Muscle of back (tissue), 11 donors: ENCODE data around the gene PHF1. TPM values are rescaled to one million over a fixed set of nuclear protein-coding genes. Genes with fewer than 3 reads are reported as not detected.

Source experiments
- DNase-seq, 3 donors: peaks; one replicate each; pipeline versions ENCODE4 v3.0.0 to v3.0.0-alpha.2; 2013
- polyA plus RNA-seq, 10 donors: library from polyadenylated mRNA; unstranded; fragments of 120-200 nt; gene quantifications; one replicate each; pipeline ENCODE4 v1.2.1, GENCODE V29; 2013; ENCODE audit not compliant: insufficient read length in 10 of 10

Gene PHF1
- polyA plus RNA-seq, 10 donors: 41.3 to 56.1 (median 44.4) TPM

- DNase-seq: no peak
Observed at GRCh38 chr6:33453393-33454008, 42.7 kb downstream of the PHF1 start.

GRCh38 chr6:33454009-33454946 lies 43.5 kb downstream of the PHF1 start, which contains the start of gene ZBTB9:
Gene ZBTB9 (plus strand): TSS chr6:33454576. CDS start chr6:33455101, 525 bp downstream.
- peak; percentile 95 to 98 (median 96) for DNase-seq

DNA sequence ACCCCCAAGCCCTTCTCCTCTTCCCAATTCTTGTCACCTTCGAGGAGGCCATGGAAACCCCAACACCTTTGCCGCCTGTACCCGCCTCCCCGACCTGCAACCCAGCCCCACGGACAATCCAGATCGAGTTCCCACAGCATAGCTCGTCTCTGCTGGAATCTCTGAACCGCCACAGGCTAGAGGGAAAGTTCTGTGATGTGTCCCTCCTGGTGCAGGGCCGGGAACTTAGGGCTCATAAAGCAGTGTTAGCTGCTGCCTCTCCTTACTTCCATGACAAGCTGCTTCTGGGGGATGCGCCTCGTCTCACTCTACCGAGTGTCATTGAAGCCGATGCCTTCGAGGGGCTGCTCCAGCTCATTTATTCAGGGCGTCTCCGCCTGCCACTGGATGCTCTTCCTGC lies 44.2 kb downstream of the PHF1 start:
- no peak for DNase-seq

GRCh38 chr6:33456156-33456555 lies 45.3 kb downstream of the PHF1 start:
- no peak for DNase-seq

DNA sequence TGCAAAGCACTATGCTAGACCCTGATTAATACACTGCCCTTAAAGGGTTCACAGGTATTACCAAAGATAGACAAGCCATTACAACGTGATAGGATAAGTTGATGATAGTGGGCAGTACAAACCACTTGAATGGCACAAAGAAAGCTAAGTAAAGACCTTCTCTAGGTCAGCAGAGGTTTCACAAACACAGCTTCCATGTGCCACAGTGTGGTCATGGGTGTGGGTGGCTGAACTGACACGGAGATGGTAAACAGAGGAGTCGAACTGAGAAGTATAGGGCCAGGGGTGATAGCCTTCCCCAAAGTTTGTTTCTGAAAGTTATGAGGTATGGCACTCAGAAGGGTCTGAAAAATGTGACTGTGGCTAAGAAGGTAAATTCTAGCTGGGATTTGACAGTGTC lies 47.9 kb downstream of the PHF1 start:
- no peak for DNase-seq

GRCh38 chr6:33459226-33459625 lies 48.4 kb downstream of the PHF1 start:
- DNase-seq: no peak

Other genes starting within 250 kb of the PHF1 start
- gene COL11A2, start 218.5 kb upstream of the PHF1 start, polyA plus RNA-seq: 100 to 1,000 TPM in 2 of 10 donors, 10 to 100 TPM in 8; 20.5 to 134 (median 61.0) TPM
- gene RXRB, start 210.3 kb upstream of the PHF1 start, polyA plus RNA-seq: 10 to 100 TPM; 31.9 to 49.0 (median 37.8) TPM
- gene SLC39A7, start 210.1 kb upstream of the PHF1 start, polyA plus RNA-seq: 100 to 1,000 TPM in 3 of 10 donors, 10 to 100 TPM in 7; 68.5 to 115 (median 82.5) TPM
- gene HSD17B8, start 206.4 kb upstream of the PHF1 start, polyA plus RNA-seq: 10 to 100 TPM in 7 of 10 donors, 1 to 10 TPM in 3; 8.2 to 14.4 (median 11.0) TPM
- gene RING1, start 202.5 kb upstream of the PHF1 start, polyA plus RNA-seq: 10 to 100 TPM; 25.1 to 43.3 (median 29.9) TPM
- gene VPS52, start 139.1 kb upstream of the PHF1 start, polyA plus RNA-seq: 10 to 100 TPM; 27.6 to 54.6 (median 37.1) TPM
- 1,000 to 10,000 TPM; 3,925 to 5,378 (median 4,934) TPM for gene RPS18, start 138.9 kb upstream of the PHF1 start, polyA plus RNA-seq
- 1 to 10 TPM; 1.4 to 3.0 (median 2.3) TPM for gene B3GALT4, start 133.9 kb upstream of the PHF1 start, polyA plus RNA-seq
- gene WDR46, start 121.8 kb upstream of the PHF1 start, polyA plus RNA-seq: 10 to 100 TPM; 49.6 to 70.8 (median 60.0) TPM
- 10 to 100 TPM; 35.1 to 56.0 (median 41.7) TPM for gene PFDN6, start 121.4 kb upstream of the PHF1 start, polyA plus RNA-seq
- 10 to 100 TPM; 41.7 to 62.5 (median 53.7) TPM for gene RGL2, start 112.1 kb upstream of the PHF1 start, polyA plus RNA-seq
- 10 to 100 TPM; 17.2 to 27.9 (median 21.1) TPM for gene TAPBP, start 96.9 kb upstream of the PHF1 start, polyA plus RNA-seq
- 10 to 100 TPM; 11.1 to 16.1 (median 14.2) TPM for gene ZBTB22, start 93.3 kb upstream of the PHF1 start, polyA plus RNA-seq
- 10 to 100 TPM; 24.6 to 40.9 (median 30.1) TPM for gene DAXX, start 88.1 kb upstream of the PHF1 start, polyA plus RNA-seq
- 10 to 100 TPM; 16.1 to 30.2 (median 21.4) TPM for gene KIFC1, start 19.2 kb upstream of the PHF1 start, polyA plus RNA-seq
- gene CUTA, start 7.1 kb downstream of the PHF1 start, polyA plus RNA-seq: 100 to 1,000 TPM; 109 to 154 (median 123) TPM
- gene SYNGAP1, start 9.1 kb downstream of the PHF1 start, polyA plus RNA-seq: 10 to 100 TPM; 15.5 to 32.0 (median 19.1) TPM
- gene ZBTB9, start 43.6 kb downstream of the PHF1 start, polyA plus RNA-seq: 1 to 10 TPM; 5.4 to 9.2 (median 7.4) TPM
- gene BAK1, start 169.3 kb downstream of the PHF1 start, polyA plus RNA-seq: 10 to 100 TPM; 14.4 to 20.8 (median 17.3) TPM
- 10 to 100 TPM in 3 of 10 donors, 1 to 10 TPM in 7; 6.3 to 12.6 (median 8.4) TPM for gene ITPR3, start 210.3 kb downstream of the PHF1 start, polyA plus RNA-seq